Loucy (cell line): ENCODE results near the gene NHERF1.

Experiments used
- H2AFZ ChIP-seq: fragments of 200-600 bp; sonication (generic); 2 replicates; pipeline ENCODE4 v1.6.0; 2016; ENCODE audit warnings: antibody characterized with exemption, mild to moderate bottlenecking, low read length, moderate library complexity
- H3F3A ChIP-seq: fragments of 200-600 bp; 2 replicates; pipeline ENCODE4 v1.6.0; 2016; ENCODE audit warnings: antibody characterized with exemption, low read depth, mild to moderate bottlenecking
- H3K27me3 ChIP-seq: fragments of 200-600 bp; sonication (generic); 2 replicates; pipeline ENCODE4 v1.6.1; 2014; ENCODE audit warnings: low read length, mild to moderate bottlenecking; ENCODE audit not compliant: insufficient read depth, poor library complexity, severe bottlenecking
- H3K36me3 ChIP-seq: fragments of 200-600 bp; sonication (generic); 2 replicates; pipeline ENCODE4 v1.6.1; 2016; ENCODE audit warnings: low read length; ENCODE audit not compliant: insufficient read depth
- H3K4me1 ChIP-seq: fragments of 200-600 bp; sonication (generic); 2 replicates; pipeline ENCODE4 v1.5.1; 2014; ENCODE audit warnings: low read length, mild to moderate bottlenecking; ENCODE audit not compliant: insufficient read depth, poor library complexity, severe bottlenecking
- H3K4me2 ChIP-seq: fragments of 200-600 bp; sonication (generic); 2 replicates; pipeline ENCODE4 v1.6.0; 2014; ENCODE audit warnings: antibody characterized with exemption, low read length, low read depth, mild to moderate bottlenecking; ENCODE audit not compliant: poor library complexity, severe bottlenecking
- H3K4me3 ChIP-seq: fragments of 200-600 bp; sonication (generic); 2 replicates; pipeline ENCODE4 v1.5.1; 2014; ENCODE audit warnings: low read length, mild to moderate bottlenecking, mixed read lengths; ENCODE audit not compliant: poor library complexity, severe bottlenecking
- H3K79me2 ChIP-seq: fragments of 200-600 bp; sonication (generic); 2 replicates; pipeline ENCODE4 v1.6.1; 2014; ENCODE audit warnings: low read length; ENCODE audit not compliant: insufficient read depth
- H3K9ac ChIP-seq: fragments of 200-600 bp; sonication (generic); 2 replicates; pipeline ENCODE4 v1.6.0; 2014; ENCODE audit warnings: mild to moderate bottlenecking, low read depth, low read length, moderate library complexity; ENCODE audit not compliant: poor library complexity, severe bottlenecking
- H3K9me2 ChIP-seq: fragments of 200-600 bp; sonication (generic); replicated peaks from 2 replicates; pipeline ENCODE4 v1.6.1; 2016; ENCODE audit warnings: low read depth, low read length, mixed read lengths
- H3K9me3 ChIP-seq: fragments of 200-600 bp; sonication (generic); 2 replicates; pipeline ENCODE4 v1.6.1; 2014; ENCODE audit warnings: mild to moderate bottlenecking, antibody characterized with exemption, low read length, low read depth; ENCODE audit not compliant: insufficient read depth
- H4K20me1 ChIP-seq: fragments of 200-600 bp; sonication (generic); 2 replicates; pipeline ENCODE4 v1.6.0; 2014; ENCODE audit warnings: antibody characterized with exemption, low read length, mild to moderate bottlenecking; ENCODE audit not compliant: insufficient read depth, poor library complexity, severe bottlenecking
- EZH2phosphoT487 ChIP-seq: fragments of 200-600 bp; IDR thresholded peaks from 2 replicates; pipeline ENCODE4 v1.6.1; 2018; ENCODE audit warnings: antibody characterized with exemption, mild to moderate bottlenecking, moderate library complexity, borderline replicate concordance
- TF ChIP-seq, protein P1 (sequence below): fragments of 200-600 bp; sonication (generic); conservative IDR thresholded peaks from 2 replicates; pipeline ENCODE4 v1.5.1; 2014; ENCODE audit warnings: mild to moderate bottlenecking, antibody characterized with exemption, low read length

The NHERF1 gene

GRCh38 chr17:74773871-74774286, 25.5 kb downstream of the NHERF1 start:
- H4K20me1 ChIP-seq = peaks cover 14% of the 10 kb centered on the region
- H3K36me3 ChIP-seq = peaks cover 43% of the 10 kb centered on the region; the same call in 1 of the 2 replicates

GRCh38 chr17:74775409-74776043, 27.1 kb downstream of the NHERF1 start:
- H3K9ac ChIP-seq = peak overlapping the region; percentile 77
- H3K4me1 ChIP-seq = peaks cover 39% of the 10 kb centered on the region
- peaks cover 57% of the 10 kb centered on the region for H3K79me2 ChIP-seq
- 0 out of 2 replicates have a peak overlapping the region, but pooled peaks have one; percentile 51 for H2AFZ ChIP-seq
- H3K9me3 ChIP-seq = no peaks in the 10 kb centered on the region
- peaks cover 11% of the 10 kb centered on the region for H4K20me1 ChIP-seq
- H3F3A ChIP-seq = no peaks in the 10 kb centered on the region
- H3K4me3 ChIP-seq = peak overlapping the region; percentile 90
- no peak for TF ChIP-seq EZH2phosphoT487
- TF ChIP-seq, protein P1, sequence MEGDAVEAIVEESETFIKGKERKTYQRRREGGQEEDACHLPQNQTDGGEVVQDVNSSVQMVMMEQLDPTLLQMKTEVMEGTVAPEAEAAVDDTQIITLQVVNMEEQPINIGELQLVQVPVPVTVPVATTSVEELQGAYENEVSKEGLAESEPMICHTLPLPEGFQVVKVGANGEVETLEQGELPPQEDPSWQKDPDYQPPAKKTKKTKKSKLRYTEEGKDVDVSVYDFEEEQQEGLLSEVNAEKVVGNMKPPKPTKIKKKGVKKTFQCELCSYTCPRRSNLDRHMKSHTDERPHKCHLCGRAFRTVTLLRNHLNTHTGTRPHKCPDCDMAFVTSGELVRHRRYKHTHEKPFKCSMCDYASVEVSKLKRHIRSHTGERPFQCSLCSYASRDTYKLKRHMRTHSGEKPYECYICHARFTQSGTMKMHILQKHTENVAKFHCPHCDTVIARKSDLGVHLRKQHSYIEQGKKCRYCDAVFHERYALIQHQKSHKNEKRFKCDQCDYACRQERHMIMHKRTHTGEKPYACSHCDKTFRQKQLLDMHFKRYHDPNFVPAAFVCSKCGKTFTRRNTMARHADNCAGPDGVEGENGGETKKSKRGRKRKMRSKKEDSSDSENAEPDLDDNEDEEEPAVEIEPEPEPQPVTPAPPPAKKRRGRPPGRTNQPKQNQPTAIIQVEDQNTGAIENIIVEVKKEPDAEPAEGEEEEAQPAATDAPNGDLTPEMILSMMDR = no peak
- no peaks in the 10 kb centered on the region for H3K27me3 ChIP-seq
- no peaks in the 10 kb centered on the region for H3K9me2 ChIP-seq
- H3K4me2 ChIP-seq = peak overlapping the region; percentile 89
- peaks cover 27% of the 10 kb centered on the region; the same call in 1 of the 2 replicates for H3K36me3 ChIP-seq

More at GRCh38 chr17:74773871-74774286, 25.5 kb downstream of the NHERF1 start:
- Histone ChIP-seq H3K4me3 (no peak overlapping the region), H3K9ac (no peak overlapping the region), H3K9me2 (no peaks in the 10 kb centered on the region), H2AFZ (no peak overlapping the region), H3K27me3 (no peaks in the 10 kb centered on the region), H3K4me2 (no peak overlapping the region), H3F3A (no peaks in the 10 kb centered on the region), H3K9me3 (no peaks in the 10 kb centered on the region), H3K79me2 (peaks cover 49% of the 10 kb centered on the region), H3K4me1 (peaks cover 22% of the 10 kb centered on the region)
- TF ChIP-seq, protein P1 = no peak
- no peak for TF ChIP-seq EZH2phosphoT487

DNA sequence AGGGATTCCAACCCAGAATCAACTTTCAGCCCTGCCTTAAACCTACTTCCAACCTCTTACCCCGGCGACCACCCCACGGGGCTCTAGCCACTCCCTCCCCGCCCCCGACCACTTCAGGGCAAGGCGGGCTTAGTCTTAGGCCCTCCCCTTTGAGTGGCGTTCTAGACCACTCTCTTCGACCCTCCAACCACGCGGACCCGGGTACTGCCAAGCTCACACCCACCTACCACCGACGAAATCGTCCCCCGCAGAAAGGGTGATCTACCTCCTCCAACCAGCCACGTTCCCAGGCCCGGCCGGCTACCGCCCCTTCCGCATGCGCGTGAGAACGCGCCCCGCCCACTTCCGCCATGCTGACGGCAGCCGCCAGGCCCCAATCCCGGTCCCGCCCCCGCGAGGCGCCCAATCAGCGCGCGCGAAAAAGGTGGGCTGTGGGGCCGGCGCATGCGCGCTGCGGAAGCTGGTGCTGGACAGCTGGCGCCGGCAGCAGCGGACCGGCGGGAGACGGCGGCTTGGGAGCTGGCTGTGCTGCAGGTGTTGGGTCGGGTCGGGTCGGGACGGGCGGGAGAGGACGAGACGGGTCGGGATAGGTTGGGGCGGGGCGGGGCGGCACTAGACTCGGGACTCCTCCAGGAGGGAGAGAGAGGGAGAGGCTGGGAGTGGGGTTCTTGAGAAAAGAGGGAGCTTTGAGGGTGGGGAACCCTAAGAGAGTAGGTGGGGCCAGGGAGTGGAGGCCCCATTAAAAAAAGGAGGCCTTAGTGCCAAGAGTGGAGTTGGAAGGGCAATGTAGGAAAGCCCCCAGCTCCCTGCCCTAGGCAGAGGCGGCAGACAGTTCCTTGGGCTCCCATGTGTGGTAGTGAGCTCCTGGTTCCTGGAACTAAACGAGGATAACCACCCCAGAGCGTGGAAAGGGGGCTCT, 27.9 kb downstream of the NHERF1 start, which contains the start of gene NAT9:
TSS of gene NAT9 (minus strand) at position 302 of the 919 bp plus-strand sequence. CDS start 647 bp downstream, outside the sequence.
- Histone ChIP-seq H3K9ac (peak within 1 kb of the TSS; percentile 77), H3K36me3 (peaks cover 21% of the 10 kb centered on the region; the same call in 1 of the 2 replicates), H3K27me3 (no peaks in the 10 kb centered on the region), H3K9me3 (no peaks in the 10 kb centered on the region), H3F3A (no peaks in the 10 kb centered on the region), H3K79me2 (peaks cover 57% of the 10 kb centered on the region), H3K4me1 (peaks cover 44% of the 10 kb centered on the region), H2AFZ (peak within 1 kb of the TSS; percentile 51; the same call in 1 of the 2 replicates), H3K4me2 (peak within 1 kb of the TSS; percentile 89), H3K9me2 (no peaks in the 10 kb centered on the region), H3K4me3 (peak within 1 kb of the TSS; percentile 90), H4K20me1 (peaks cover 11% of the 10 kb centered on the region)
- TF ChIP-seq EZH2phosphoT487 = no peak
- TF ChIP-seq, protein P1 = no peak
